Caco-2 (cell line): ENCODE measurements around the gene HTR3C. TPM values are rescaled to one million over a fixed set of nuclear protein-coding genes. Genes with fewer than 3 reads are reported as not detected.
"Not testable (repeated sequence)": the region's sequence is repeated elsewhere in the genome, so short reads cannot be mapped to it uniquely, and the experiment has no call there.

Experiments
- BruUV-seq: library from RNA; stranded (reverse); fragments of 400-500 nt; replicated peaks from 2 replicates; lab custom pipeline; 2021; lab: Mats Ljungman, UMichigan
- CTCF ChIA-PET: fragments of 300-600 bp; sonication (Branson Sonifier 250); formaldehyde crosslinking; loops from one replicate; lab custom pipeline; 2022; ENCODE audit warnings: antibody characterized with exemption; lab: Charles Lee
- POLR2A ChIA-PET: fragments of 300-600 bp; sonication (Branson Sonifier 250); formaldehyde crosslinking; loops from one replicate; lab custom pipeline; 2022; ENCODE audit warnings: antibody characterized with exemption; lab: Charles Lee
- DNase-seq, 2 experiments: peaks; one replicate each; pipeline versions ENCODE4 v3.0.0 to v3.0.0-alpha.2; 2020 to 2022
- H3K27me3 ChIP-seq: replicated peaks from 2 replicates; pipeline ENCODE4 v1.6.0; 2011; ENCODE audit warnings: low read length; ENCODE audit not compliant: control insufficient read depth, insufficient read depth
- H3K36me3 ChIP-seq: 2 replicates; pipeline ENCODE4 v1.5.1; 2011; ENCODE audit warnings: low read length; ENCODE audit not compliant: control insufficient read depth, insufficient read depth
- H3K4me1 ChIP-seq: fragments of 250-450 bp; sonication (Bioruptor Pico); 2 replicates; pipeline ENCODE4 v1.5.1; 2020; ENCODE audit warnings: mild to moderate bottlenecking
- H3K4me3 ChIP-seq: 2 replicates; pipeline ENCODE4 v1.5.1; 2011; ENCODE audit warnings: low read depth, mild to moderate bottlenecking, control low read depth, low read length
- H3K9me3 ChIP-seq: fragments of 250-450 bp; sonication (Bioruptor Pico); 2 replicates; pipeline ENCODE4 v1.5.1; 2020; ENCODE audit warnings: mild to moderate bottlenecking, moderate library complexity
- H3K27ac Mint-ChIP-seq: one replicate; pipeline ENCODE4 v1.8.0; 2022; ENCODE audit warnings: mixed read lengths; ENCODE audit not compliant: unreplicated experiment
- H3K27me3 Mint-ChIP-seq: one replicate; pipeline ENCODE4 v1.8.0; 2022; ENCODE audit warnings: mixed read lengths; ENCODE audit not compliant: insufficient read depth, unreplicated experiment
- H3K36me3 Mint-ChIP-seq: one replicate; pipeline ENCODE4 v1.8.0; 2022; ENCODE audit warnings: mild to moderate bottlenecking, mixed read lengths; ENCODE audit not compliant: insufficient read depth, unreplicated experiment
- H3K4me1 Mint-ChIP-seq: one replicate; pipeline ENCODE4 v1.8.0; 2022; ENCODE audit warnings: low read depth, mixed read lengths; ENCODE audit not compliant: unreplicated experiment
- H3K4me3 Mint-ChIP-seq: one replicate; pipeline ENCODE4 v1.8.0; 2022; ENCODE audit warnings: mild to moderate bottlenecking, moderate library complexity, mixed read lengths; ENCODE audit not compliant: unreplicated experiment
- H3K9me3 Mint-ChIP-seq: one replicate; pipeline ENCODE4 v1.8.0; 2022; ENCODE audit warnings: mixed read lengths; ENCODE audit not compliant: unreplicated experiment
- intact Hi-C: fragments of 100-400 bp; cut with micrococcal nuclease; formaldehyde crosslinking; loops from one replicate; pipeline ENCODE4 v1.10.0; 2022; ENCODE audit not compliant: unreplicated experiment
- total RNA-seq: library from RNA; stranded (reverse); gene quantifications from 2 replicates; pipeline ENCODE4 v1.2.3, GENCODE V29; 2022
- TF ChIP-seq, protein P1 (sequence below), 2 experiments: fragments of 200-600 bp in 1 of 2; IDR thresholded peaks; 1 replicate in 1 of 2; 2 replicates in 1 of 2; pipeline versions ENCODE4 v1.5.1 to v1.8.0; 2011 to 2022; ENCODE audit warnings: antibody characterized with exemption in 1 of 2, control low read depth in 1 of 2, inconsistent platforms in 1 of 2, low read depth in 1 of 2, low read length in 1 of 2, mild to moderate bottlenecking in 1 of 2, moderate library complexity in 1 of 2; ENCODE audit not compliant: insufficient read depth in 1 of 2, severe bottlenecking in 1 of 2, unreplicated experiment in 1 of 2

Gene HTR3C
- total RNA-seq, 1 experiment from 2014 or later = not detected

DNA sequence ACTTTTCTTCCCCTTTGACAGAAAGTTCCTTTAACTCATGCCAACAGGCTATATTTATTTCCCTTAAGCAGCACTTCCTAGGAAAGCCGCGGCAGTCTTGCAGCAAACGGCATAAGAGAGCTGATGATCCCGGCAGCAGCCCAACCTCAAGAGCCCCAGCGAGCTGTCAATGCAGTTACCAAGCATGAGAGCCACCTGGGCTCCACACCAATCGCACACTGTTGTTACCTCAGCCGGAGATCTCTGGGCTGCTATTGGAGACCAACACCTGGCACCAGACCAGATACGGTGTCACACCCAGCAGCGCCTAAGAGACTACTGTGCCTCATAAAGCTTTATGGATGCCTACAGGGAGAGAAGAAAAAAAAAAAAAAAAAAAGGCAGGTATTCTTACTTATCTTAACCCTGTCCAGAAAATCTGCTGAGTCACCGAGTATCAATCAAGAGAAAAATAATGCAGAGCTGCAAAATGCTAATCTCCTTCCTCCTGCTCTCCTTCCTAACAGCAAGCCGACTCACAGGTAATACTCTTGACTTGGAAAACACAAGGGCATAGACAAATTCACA is 46.8 kb upstream of the HTR3C start:
- CTCF ChIA-PET = interaction anchor here (0.5 to 0.9 kb wide), 4 partner anchors 9 to 730 kb away, joined by 3 to 4 read pairs (median 3); partner anchors contain the start of gene ABCC5
- intact Hi-C loops = no loop called here

DNA sequence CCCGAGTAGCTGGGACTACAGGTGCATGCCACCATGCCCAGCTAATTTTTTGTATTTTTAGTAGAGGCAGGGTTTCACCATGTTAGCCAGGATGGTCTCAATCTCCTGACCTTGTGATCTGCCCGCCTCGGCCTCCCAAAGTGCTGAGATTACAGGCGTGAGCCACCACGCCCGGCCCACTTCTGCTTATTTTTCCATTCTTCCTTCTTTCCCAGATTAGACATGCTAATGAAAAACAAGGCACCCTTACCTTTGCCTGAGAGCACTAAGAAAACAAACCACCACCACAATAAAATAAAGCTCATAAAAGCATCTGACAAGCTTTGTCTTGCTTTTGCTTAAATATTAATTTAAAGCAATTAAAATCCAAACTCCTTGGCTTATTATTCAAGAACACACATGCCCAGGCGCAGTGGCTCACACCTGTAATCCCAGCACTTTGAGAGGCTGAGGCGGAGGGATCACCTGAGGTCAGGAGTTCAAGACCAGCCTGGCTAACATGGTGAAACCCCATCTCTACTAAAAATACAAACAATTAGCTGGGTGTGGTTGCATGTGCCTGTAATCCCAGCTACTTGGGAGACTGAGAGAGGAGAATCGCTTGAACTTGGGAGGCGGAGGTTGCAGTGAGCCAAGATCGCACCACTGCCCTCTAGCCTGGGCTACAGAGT is 45.6 kb upstream of the HTR3C start:
- CTCF ChIA-PET = not testable (repeated sequence)

More for the DNA sequence above, 46.8 kb upstream of the HTR3C start:
- Mint-ChIP-seq H3K27ac (peak overlapping the region; percentile 76), H3K27me3 (no peaks in the 10 kb centered on the region), H3K36me3 (peaks cover 16% of the 10 kb centered on the region), H3K9me3 (no peaks in the 10 kb centered on the region), H3K4me1 (peaks cover 25% of the 10 kb centered on the region), H3K4me3 (no peak overlapping the region)
- Histone ChIP-seq H3K36me3 (no peaks in the 10 kb centered on the region), H3K4me3 (no peak overlapping the region), H3K9me3 (no peaks in the 10 kb centered on the region), H3K27me3 (no peaks in the 10 kb centered on the region), H3K4me1 (peaks cover 9% of the 10 kb centered on the region; the same call in 1 of the 2 replicates)
- no TSS peak for BruUV-seq
- POLR2A ChIA-PET = interaction anchor here (0.8 kb wide), 1 partner anchor 18 kb away, joined by 3 read pairs; no protein-coding TSS in a partner anchor
- TF ChIP-seq, protein P1, sequence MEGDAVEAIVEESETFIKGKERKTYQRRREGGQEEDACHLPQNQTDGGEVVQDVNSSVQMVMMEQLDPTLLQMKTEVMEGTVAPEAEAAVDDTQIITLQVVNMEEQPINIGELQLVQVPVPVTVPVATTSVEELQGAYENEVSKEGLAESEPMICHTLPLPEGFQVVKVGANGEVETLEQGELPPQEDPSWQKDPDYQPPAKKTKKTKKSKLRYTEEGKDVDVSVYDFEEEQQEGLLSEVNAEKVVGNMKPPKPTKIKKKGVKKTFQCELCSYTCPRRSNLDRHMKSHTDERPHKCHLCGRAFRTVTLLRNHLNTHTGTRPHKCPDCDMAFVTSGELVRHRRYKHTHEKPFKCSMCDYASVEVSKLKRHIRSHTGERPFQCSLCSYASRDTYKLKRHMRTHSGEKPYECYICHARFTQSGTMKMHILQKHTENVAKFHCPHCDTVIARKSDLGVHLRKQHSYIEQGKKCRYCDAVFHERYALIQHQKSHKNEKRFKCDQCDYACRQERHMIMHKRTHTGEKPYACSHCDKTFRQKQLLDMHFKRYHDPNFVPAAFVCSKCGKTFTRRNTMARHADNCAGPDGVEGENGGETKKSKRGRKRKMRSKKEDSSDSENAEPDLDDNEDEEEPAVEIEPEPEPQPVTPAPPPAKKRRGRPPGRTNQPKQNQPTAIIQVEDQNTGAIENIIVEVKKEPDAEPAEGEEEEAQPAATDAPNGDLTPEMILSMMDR (IDR thresholded peaks at IDR 0.05; ENCODE audit: insufficient read depth in 1 of 2, low read depth in 1 of 2, low read length in 1 of 2, severe bottlenecking in 1 of 2, unreplicated experiment in 1 of 2) = no peak
- DNase-seq = peak; percentile 18 to 52

GRCh38 chr3:184008161-184008560 is 44.7 kb upstream of the HTR3C start:
- H3K36me3 ChIP-seq = no peaks in the 10 kb centered on the region
- intact Hi-C loops = no loop called here
- ChIA-PET POLR2A (interaction anchor here (0.6 kb wide), 1 partner anchor 11 kb away, joined by 4 read pairs; no protein-coding TSS in a partner anchor), CTCF (no interaction called here)
- H3K27me3 Mint-ChIP-seq = no peaks in the 10 kb centered on the region
- no peak for DNase-seq
- no peaks in the 10 kb centered on the region for H3K27me3 ChIP-seq
- no peak overlapping the region for H3K4me3 ChIP-seq
- no peaks in the 10 kb centered on the region for H3K9me3 ChIP-seq
- no peaks in the 10 kb centered on the region for H3K9me3 Mint-ChIP-seq
- peaks cover 8% of the 10 kb centered on the region; the same call in 1 of the 2 replicates for H3K4me1 ChIP-seq
- no TSS peak for BruUV-seq
- TF ChIP-seq, protein P1 (IDR thresholded peaks at IDR 0.05; ENCODE audit: insufficient read depth in 1 of 2, low read depth in 1 of 2, low read length in 1 of 2, severe bottlenecking in 1 of 2, unreplicated experiment in 1 of 2) = no peak
- H3K4me3 Mint-ChIP-seq = no peak overlapping the region
- H3K36me3 Mint-ChIP-seq = peaks cover 19% of the 10 kb centered on the region
- H3K27ac Mint-ChIP-seq = no peak overlapping the region
- H3K4me1 Mint-ChIP-seq = peaks cover 22% of the 10 kb centered on the region

More for the DNA sequence above, 45.6 kb upstream of the HTR3C start:
- H3K27me3 Mint-ChIP-seq, H3K9me3 ChIP-seq, intact Hi-C loops, DNase-seq, H3K4me1 ChIP-seq, H3K27me3 ChIP-seq, H3K4me3 Mint-ChIP-seq, H3K27ac Mint-ChIP-seq, H3K36me3 ChIP-seq, H3K4me3 ChIP-seq, BruUV-seq, POLR2A ChIA-PET, H3K9me3 Mint-ChIP-seq: not testable (repeated sequence)
- Mint-ChIP-seq H3K36me3 (peaks cover 19% of the 10 kb centered on the region), H3K4me1 (peaks cover 25% of the 10 kb centered on the region)
